Liver (tissue), 9 donors: ENCODE data around the gene PDLIM1. TPM values are rescaled to one million over a fixed set of nuclear protein-coding genes. Genes with fewer than 3 reads are reported as not detected.

ENCODE experiments used
- DNase-seq: peaks from one replicate; pipeline ENCODE4 v3.0.0-alpha.2; 2017; ENCODE audit warnings: low spot score
- H3K27ac ChIP-seq, 2 donors: one replicate each; pipeline ENCODE4 v1.7.0; 2013; ENCODE audit warnings: inconsistent platforms in 2 of 2, low read length in 2 of 2, control low read depth in 1 of 2, low read depth in 1 of 2, mild to moderate bottlenecking in 1 of 2
- H3K27me3 ChIP-seq, 4 donors: one replicate each; pipeline versions ENCODE4 v1.6.1 to v1.7.0; 2013; ENCODE audit warnings: low read length in 3 of 4, inconsistent platforms in 1 of 4, mild to moderate bottlenecking in 1 of 4, moderate library complexity in 1 of 4; ENCODE audit not compliant: control insufficient read depth in 4 of 4, insufficient read depth in 4 of 4
- H3K36me3 ChIP-seq, 4 donors: one replicate each; pipeline versions ENCODE4 v1.6.1 to v1.7.0; 2013; ENCODE audit warnings: low read length in 3 of 4, mild to moderate bottlenecking in 3 of 4, low read depth in 1 of 4, moderate library complexity in 1 of 4; ENCODE audit not compliant: control insufficient read depth in 4 of 4, insufficient read depth in 3 of 4
- H3K4me1 ChIP-seq, 4 donors: one replicate each; pipeline versions ENCODE4 v1.6.1 to v1.7.0; 2013; ENCODE audit warnings: low read length in 3 of 4, mild to moderate bottlenecking in 3 of 4, moderate library complexity in 1 of 4; ENCODE audit not compliant: control insufficient read depth in 4 of 4, insufficient read depth in 4 of 4
- H3K4me3 ChIP-seq, 3 donors: one replicate each; pipeline versions ENCODE4 v1.6.1 to v1.7.0; 2013; ENCODE audit warnings: low read length in 3 of 3, control low read depth in 1 of 3, low read depth in 1 of 3, mild to moderate bottlenecking in 1 of 3
- H3K9ac ChIP-seq, 2 donors: one replicate each; pipeline ENCODE4 v1.7.0; 2013; ENCODE audit warnings: low read length in 2 of 2, mild to moderate bottlenecking in 2 of 2, moderate library complexity in 2 of 2, control low read depth in 1 of 2, low read depth in 1 of 2
- H3K9me3 ChIP-seq, 4 donors: one replicate each; pipeline versions ENCODE4 v1.6.1 to v1.7.0; 2013; ENCODE audit warnings: low read length in 3 of 4; ENCODE audit not compliant: control insufficient read depth in 4 of 4
- FOXA1 ChIP-seq: IDR thresholded peaks from 2 replicates; pipeline ENCODE4 v1.6.1; 2016; ENCODE audit warnings: antibody characterized with exemption
- FOXA2 ChIP-seq: IDR thresholded peaks from 2 replicates; pipeline ENCODE4 v1.6.1; 2016; ENCODE audit warnings: antibody characterized with exemption
- GABPA ChIP-seq, 2 donors: IDR thresholded peaks in 1 of 2; conservative IDR thresholded peaks in 1 of 2; 2 replicates each; pipeline ENCODE4 v1.6.1; 2016; ENCODE audit warnings: antibody characterized with exemption in 2 of 2, mild to moderate bottlenecking in 1 of 2, moderate library complexity in 1 of 2
- HNF4A ChIP-seq, 2 donors: conservative IDR thresholded peaks; 2 replicates each; pipeline ENCODE4 v1.6.1; 2016; ENCODE audit warnings: antibody characterized with exemption in 2 of 2, mild to moderate bottlenecking in 2 of 2
- JUND ChIP-seq, 2 donors: IDR thresholded peaks; 2 replicates each; pipeline ENCODE4 v1.6.1; 2016; ENCODE audit warnings: antibody characterized with exemption in 2 of 2
- NR2F2 ChIP-seq: IDR thresholded peaks from 2 replicates; pipeline ENCODE4 v1.6.1; 2016; ENCODE audit warnings: antibody characterized with exemption
- RAD21 ChIP-seq, 2 donors: IDR thresholded peaks; 2 replicates each; pipeline ENCODE4 v1.6.1; 2016; ENCODE audit warnings: antibody characterized with exemption in 2 of 2, mild to moderate bottlenecking in 2 of 2
- RXRA ChIP-seq, 2 donors: IDR thresholded peaks; 2 replicates each; pipeline ENCODE4 v1.6.1; 2017 to 2018; ENCODE audit warnings: antibody characterized with exemption in 2 of 2, mild to moderate bottlenecking in 1 of 2
- SP1 ChIP-seq: IDR thresholded peaks from 2 replicates; pipeline ENCODE4 v1.6.1; 2018; ENCODE audit warnings: antibody characterized with exemption, mild to moderate bottlenecking
- TAF1 ChIP-seq: conservative IDR thresholded peaks from 2 replicates; pipeline ENCODE4 v1.6.1; 2016; ENCODE audit warnings: antibody characterized with exemption, mild to moderate bottlenecking
- YY1 ChIP-seq: IDR thresholded peaks from 2 replicates; pipeline ENCODE4 v1.6.1; 2016; ENCODE audit warnings: antibody characterized with exemption, mild to moderate bottlenecking
- WGBS: extraction: QIAGEN DNeasy Blood & Tissue Kit; methylation state at CpG from one replicate; pipeline ENCODE4 v1.1.7; 2013; 5-methylcytosine and 5-hydroxymethylcytosine counted together
- polyA plus RNA-seq, 2 donors: library from polyadenylated mRNA; stranded (reverse) in 1 of 2; unstranded in 1 of 2; fragments of 200-250 nt in 1 of 2; fragments of >200 nt in 1 of 2; fragmentation: Nextera tagmentation in 1 of 2; extraction: Ambion mirVana in 1 of 2; gene quantifications; one replicate each; pipeline versions ENCODE4 v1.2.1 to v1.2.3, GENCODE V29; 2013 to 2015
- total RNA-seq, 2 donors: library from RNA; depleted of rRNA; stranded (reverse); fragments of >200 nt; gene quantifications; one replicate each; pipeline ENCODE4 v1.2.3, GENCODE V29; 2014
- TF ChIP-seq, protein P1 (sequence below): IDR thresholded peaks from 2 replicates; pipeline ENCODE4 v1.6.1; 2016; ENCODE audit warnings: antibody characterized with exemption
- TF ChIP-seq, protein P2 (sequence below): fragments of 150-350 bp; IDR thresholded peaks from 2 replicates; pipeline ENCODE4 v1.5.1; 2017; ENCODE audit warnings: improper control_type of control experiment, low read depth, low read length; ENCODE audit not compliant: missing input control
- TF ChIP-seq, protein P3 (sequence below): IDR thresholded peaks from 2 replicates; pipeline ENCODE4 v1.6.1; 2016; ENCODE audit warnings: antibody characterized with exemption
- donor health status: healthy.
- donor health status: healthy.
- donor health status: healthy.
- donor health status: healthy.
- donor health status: healthy.

The PDLIM1 gene
- total and polyA plus RNA-seq, 4 donors: 16.8 to 73.4 (median 44.5) TPM

DNA sequence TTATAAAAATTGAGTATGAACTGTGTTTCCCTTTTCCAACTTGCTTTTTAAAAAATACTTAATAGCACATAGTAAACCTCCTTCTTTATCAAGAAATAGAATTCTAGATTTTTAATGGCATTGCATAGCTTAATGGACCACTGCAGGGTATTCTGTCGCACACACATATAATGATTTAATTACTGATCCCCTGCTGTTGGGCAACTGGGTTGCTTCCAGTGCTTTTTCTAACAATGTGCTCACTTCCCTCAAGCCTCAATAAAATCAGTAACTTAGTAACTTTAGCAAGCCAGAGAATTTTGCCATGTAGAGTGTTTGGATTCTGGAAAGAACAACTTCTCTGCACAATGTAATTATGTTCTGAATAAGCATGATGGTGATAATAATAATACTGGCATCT, 49.1 kb upstream of the PDLIM1 start (continued):
- TF ChIP-seq, protein P1, sequence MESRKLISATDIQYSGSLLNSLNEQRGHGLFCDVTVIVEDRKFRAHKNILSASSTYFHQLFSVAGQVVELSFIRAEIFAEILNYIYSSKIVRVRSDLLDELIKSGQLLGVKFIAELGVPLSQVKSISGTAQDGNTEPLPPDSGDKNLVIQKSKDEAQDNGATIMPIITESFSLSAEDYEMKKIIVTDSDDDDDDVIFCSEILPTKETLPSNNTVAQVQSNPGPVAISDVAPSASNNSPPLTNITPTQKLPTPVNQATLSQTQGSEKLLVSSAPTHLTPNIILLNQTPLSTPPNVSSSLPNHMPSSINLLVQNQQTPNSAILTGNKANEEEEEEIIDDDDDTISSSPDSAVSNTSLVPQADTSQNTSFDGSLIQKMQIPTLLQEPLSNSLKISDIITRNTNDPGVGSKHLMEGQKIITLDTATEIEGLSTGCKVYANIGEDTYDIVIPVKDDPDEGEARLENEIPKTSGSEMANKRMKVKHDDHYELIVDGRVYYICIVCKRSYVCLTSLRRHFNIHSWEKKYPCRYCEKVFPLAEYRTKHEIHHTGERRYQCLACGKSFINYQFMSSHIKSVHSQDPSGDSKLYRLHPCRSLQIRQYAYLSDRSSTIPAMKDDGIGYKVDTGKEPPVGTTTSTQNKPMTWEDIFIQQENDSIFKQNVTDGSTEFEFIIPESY: no peak

DNA sequence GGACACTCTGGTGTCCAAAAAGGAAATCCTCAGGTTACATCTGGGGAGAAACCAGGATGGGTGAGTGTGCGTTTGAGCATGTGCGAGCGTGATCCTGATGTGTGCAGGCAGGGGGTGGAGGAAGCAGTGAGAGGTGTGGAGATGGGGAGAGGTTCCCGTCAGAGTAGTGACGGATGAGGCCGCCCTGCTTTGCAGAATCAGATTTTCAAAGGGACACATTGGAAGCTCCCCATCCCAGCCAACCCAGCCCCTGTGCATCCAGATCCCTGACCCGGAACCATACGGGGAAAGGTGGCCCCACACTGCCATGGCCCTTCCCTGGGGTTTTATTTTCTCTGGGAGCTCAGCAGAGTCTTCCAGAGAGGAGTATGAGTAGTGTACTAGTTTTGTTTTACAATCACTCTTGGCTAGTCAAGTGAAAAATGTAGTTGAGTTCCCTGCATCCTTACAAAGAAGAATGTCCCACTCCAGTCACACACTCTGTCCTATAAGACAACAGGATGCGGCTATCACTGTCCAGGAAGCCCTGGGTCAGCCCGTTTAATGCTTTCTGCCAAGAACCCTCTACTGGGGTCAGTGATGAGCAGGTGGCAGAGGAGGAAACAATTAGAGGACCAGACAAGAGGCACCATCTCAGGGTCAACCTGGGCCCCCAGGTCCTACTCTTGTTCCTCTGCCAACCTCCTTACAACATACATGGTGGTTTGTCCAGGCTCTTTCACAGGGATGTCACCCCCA, 46.8 kb upstream of the PDLIM1 start:
- DNase-seq: no peak
- Histone ChIP-seq H3K36me3 (peaks cover 6 to 26% (median 20%) of the 10 kb centered on the region in 4 donors), H3K9ac (no peak overlapping the region), H3K4me1 (peaks cover 0 to 2% (median 0%) of the 10 kb centered on the region in 4 donors), H3K27ac (peak overlapping the region in 1 of 2 donors; percentile 38), H3K27me3 (no peaks in the 10 kb centered on the region), H3K4me3 (no peak overlapping the region), H3K9me3 (no peaks in the 10 kb centered on the region)
- TF ChIP-seq HNF4A (conservative IDR thresholded peaks at IDR 0.05) (no peak), NR2F2 (peak; percentile 75), FOXA2 (no peak)
- 87% methylated on average over 10 of the region's 10 CpGs for WGBS

DNA sequence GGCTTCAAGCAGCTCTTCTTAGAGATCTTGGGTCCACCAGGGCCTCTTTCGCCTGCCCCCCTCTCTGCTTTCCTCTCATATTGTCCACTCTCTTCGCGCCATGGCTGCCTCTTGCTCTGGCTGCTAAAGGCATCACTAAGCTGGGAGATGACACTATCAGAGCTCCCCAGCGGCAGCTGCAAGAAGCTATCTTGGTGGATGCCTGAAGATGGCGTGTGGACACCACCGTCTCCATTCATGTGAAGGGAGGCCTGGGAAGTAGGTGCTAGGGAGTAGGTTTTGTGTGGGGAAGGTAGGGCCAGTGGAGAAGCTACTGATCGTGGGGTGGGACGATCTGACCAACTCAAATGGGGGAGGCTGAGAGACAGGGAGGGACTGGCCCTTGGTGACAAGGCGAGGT, 45.9 kb upstream of the PDLIM1 start:
- WGBS: 98% methylated on average over 9 of the region's 9 CpGs
- peak overlapping the region in 1 of 2 donors; percentile 76 for H3K27ac ChIP-seq
- DNase-seq: no peak

DNA sequence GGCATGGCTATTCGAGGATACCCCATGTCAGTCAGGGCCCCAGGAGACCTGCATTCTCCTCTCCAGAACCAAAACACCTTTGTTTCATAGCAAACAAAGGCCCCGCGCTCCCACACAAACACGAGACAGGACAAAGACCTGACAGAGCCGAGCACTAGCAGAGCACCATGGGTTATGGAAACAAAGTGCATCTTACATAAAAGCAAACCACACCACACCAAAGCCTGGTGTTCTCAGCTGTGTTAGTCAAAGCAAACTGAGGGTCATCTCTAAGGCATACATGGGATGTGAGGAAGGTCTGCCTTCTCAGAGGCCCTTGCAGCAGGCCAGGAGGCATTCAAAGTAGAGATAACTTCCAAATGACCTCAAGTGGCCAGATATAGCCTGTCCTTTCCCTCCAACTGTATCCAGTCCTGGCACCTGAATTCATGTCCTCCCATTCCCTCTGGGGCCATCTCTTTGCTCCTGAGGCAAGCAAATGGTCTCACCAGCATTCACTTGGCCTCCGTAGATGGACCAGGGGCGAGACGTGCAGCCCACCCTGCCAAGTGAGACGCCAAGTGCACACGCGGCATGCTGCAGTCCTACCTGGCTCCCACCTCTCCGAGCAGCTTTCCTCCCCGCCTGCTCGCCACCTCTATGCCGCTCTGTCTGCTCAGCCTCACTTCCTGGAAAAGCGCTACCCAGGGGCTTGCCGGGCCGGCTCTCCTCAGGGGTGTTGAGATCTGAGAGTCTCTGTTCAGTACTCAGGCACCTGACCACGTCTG, 45.3 kb upstream of the PDLIM1 start:
- Histone ChIP-seq H3K4me1 (peaks cover 0 to 4% (median 3%) of the 10 kb centered on the region in 4 donors), H3K9me3 (no peaks in the 10 kb centered on the region), H3K27ac (peak overlapping the region in 1 of 2 donors; percentile 76), H3K4me3 (no peak overlapping the region), H3K9ac (no peak overlapping the region), H3K36me3 (peaks cover 6 to 26% (median 20%) of the 10 kb centered on the region in 4 donors), H3K27me3 (no peaks in the 10 kb centered on the region)
- WGBS: 91% methylated on average over 19 of the region's 19 CpGs
- DNase-seq: no peak
- no peak for TF ChIP-seq SP1
- TF ChIP-seq GABPA (IDR thresholded peaks at IDR 0.05 in 1 of 2, conservative IDR thresholded peaks at IDR 0.05 in 1 of 2): no peak
- TF ChIP-seq, protein P2, sequence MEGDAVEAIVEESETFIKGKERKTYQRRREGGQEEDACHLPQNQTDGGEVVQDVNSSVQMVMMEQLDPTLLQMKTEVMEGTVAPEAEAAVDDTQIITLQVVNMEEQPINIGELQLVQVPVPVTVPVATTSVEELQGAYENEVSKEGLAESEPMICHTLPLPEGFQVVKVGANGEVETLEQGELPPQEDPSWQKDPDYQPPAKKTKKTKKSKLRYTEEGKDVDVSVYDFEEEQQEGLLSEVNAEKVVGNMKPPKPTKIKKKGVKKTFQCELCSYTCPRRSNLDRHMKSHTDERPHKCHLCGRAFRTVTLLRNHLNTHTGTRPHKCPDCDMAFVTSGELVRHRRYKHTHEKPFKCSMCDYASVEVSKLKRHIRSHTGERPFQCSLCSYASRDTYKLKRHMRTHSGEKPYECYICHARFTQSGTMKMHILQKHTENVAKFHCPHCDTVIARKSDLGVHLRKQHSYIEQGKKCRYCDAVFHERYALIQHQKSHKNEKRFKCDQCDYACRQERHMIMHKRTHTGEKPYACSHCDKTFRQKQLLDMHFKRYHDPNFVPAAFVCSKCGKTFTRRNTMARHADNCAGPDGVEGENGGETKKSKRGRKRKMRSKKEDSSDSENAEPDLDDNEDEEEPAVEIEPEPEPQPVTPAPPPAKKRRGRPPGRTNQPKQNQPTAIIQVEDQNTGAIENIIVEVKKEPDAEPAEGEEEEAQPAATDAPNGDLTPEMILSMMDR: no peak
- TF ChIP-seq, protein P3, sequence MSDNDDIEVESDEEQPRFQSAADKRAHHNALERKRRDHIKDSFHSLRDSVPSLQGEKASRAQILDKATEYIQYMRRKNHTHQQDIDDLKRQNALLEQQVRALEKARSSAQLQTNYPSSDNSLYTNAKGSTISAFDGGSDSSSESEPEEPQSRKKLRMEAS: no peak
- no peak for TF ChIP-seq NR2F2
- TF ChIP-seq FOXA2: no peak
- TF ChIP-seq FOXA1: no peak
- TF ChIP-seq RXRA (IDR thresholded peaks at IDR 0.05): no peak
- no peak for TF ChIP-seq HNF4A (conservative IDR thresholded peaks at IDR 0.05)

More for the DNA sequence above, 45.9 kb upstream of the PDLIM1 start:
- H3K4me3 ChIP-seq: no peak overlapping the region
- H3K9me3 ChIP-seq: no peaks in the 10 kb centered on the region
- TF ChIP-seq SP1: no peak
- TF ChIP-seq NR2F2: no peak
- no peak for TF ChIP-seq RAD21 (IDR thresholded peaks at IDR 0.05)
- TF ChIP-seq TAF1: no peak
- TF ChIP-seq JUND (IDR thresholded peaks at IDR 0.05): no peak
- no peak for TF ChIP-seq YY1
- no peak for TF ChIP-seq FOXA2
- TF ChIP-seq, protein P2: no peak
- peaks cover 6 to 26% (median 20%) of the 10 kb centered on the region in 4 donors for H3K36me3 ChIP-seq
- H3K27me3 ChIP-seq: no peaks in the 10 kb centered on the region
- H3K9ac ChIP-seq: no peak overlapping the region
- peaks cover 0 to 2% (median 0%) of the 10 kb centered on the region in 4 donors for H3K4me1 ChIP-seq
